ENCODE measurements around the gene SPART. TPM values are rescaled to one million over a fixed set of nuclear protein-coding genes. Genes with fewer than 3 reads are reported as not detected.

SPART gene
- polyA plus RNA-seq, 1 donor (not counting 4 experiments of a cell fraction or from before 2014, with no cell fraction given) = 35.5 TPM

GRCh38 chr13:36286006-36286405 is 60.2 kb downstream of the SPART start:
- dilution Hi-C loops (cut with MboI; ENCODE audit: extremely low pct_ligation_motif_present, low sequenced_read_pairs) = loop anchor here (25.0 kb wide), 1 partner anchor 299 kb away; no protein-coding TSS in a partner anchor
- TF ChIP-seq EZH2 (IDR thresholded peaks at IDR 0.05; ENCODE audit: low read length) (no peak), CTCF (optimal IDR thresholded peaks at IDR 0.05 in 1 of 3, IDR thresholded peaks at IDR 0.05 in 1 of 3, conservative IDR thresholded peaks at IDR 0.05 in 1 of 3; ENCODE audit: extremely low read depth in 1 of 3, insufficient read depth in 2 of 3, low read length in 3 of 3) (no peak)
- FAIRE-seq = no peak

GRCh38 chr13:36282821-36283432 is 63.3 kb downstream of the SPART start:
- TF ChIP-seq CTCF (optimal IDR thresholded peaks at IDR 0.05 in 1 of 3, IDR thresholded peaks at IDR 0.05 in 1 of 3, conservative IDR thresholded peaks at IDR 0.05 in 1 of 3; ENCODE audit: extremely low read depth in 1 of 3, insufficient read depth in 2 of 3, low read length in 3 of 3) (peak in 2 of 3 experiments; percentile 61), EZH2 (IDR thresholded peaks at IDR 0.05; ENCODE audit: low read length) (no peak)
- DNase-seq (ENCODE audit: low read depth, low spot score) = peak; percentile 9

More at GRCh38 chr13:36286006-36286405, 60.2 kb downstream of the SPART start:
- H3K79me2 ChIP-seq (ENCODE audit: control insufficient read depth, insufficient read depth, low read length) = no peaks in the 10 kb centered on the region
- H3K4me1 ChIP-seq (ENCODE audit: control insufficient read depth, extremely low read depth, insufficient read depth, low read length) = no peaks in the 10 kb centered on the region
- no peak overlapping the region for H3K9ac ChIP-seq (ENCODE audit: control insufficient read depth, extremely low read depth, insufficient read depth, low read length)
- H3K36me3 ChIP-seq (ENCODE audit: control insufficient read depth in 2 of 2, extremely low read depth in 1 of 2, insufficient read depth in 2 of 2, low read length in 2 of 2) = no peaks in the 10 kb centered on the region
- no peaks in the 10 kb centered on the region for H4K20me1 ChIP-seq (ENCODE audit: control insufficient read depth, extremely low read depth, insufficient read depth, low read length)
- H3K4me3 ChIP-seq (ENCODE audit: control insufficient read depth in 2 of 3, extremely low read depth in 1 of 3, insufficient read depth in 2 of 3, low read depth in 1 of 3, low read length in 3 of 3) = no peak overlapping the region
- no peak overlapping the region for H2AFZ ChIP-seq (ENCODE audit: control insufficient read depth, low read length)
- no peak for DNase-seq (ENCODE audit: low read depth, low spot score)
- no peaks in the 10 kb centered on the region for H3K9me1 ChIP-seq (ENCODE audit: control insufficient read depth, extremely low read depth, insufficient read depth, low read length)
- H3K4me2 ChIP-seq (ENCODE audit: control insufficient read depth, extremely low read depth, insufficient read depth, low read depth, low read length) = no peak overlapping the region
- no peaks in the 10 kb centered on the region for H3K27me3 ChIP-seq (ENCODE audit: control insufficient read depth, extremely low read depth, insufficient read depth, low read length)
- no peaks in the 10 kb centered on the region for H3K9me3 ChIP-seq (ENCODE audit: control insufficient read depth, low read depth, low read length)
- no peak overlapping the region for H3K27ac ChIP-seq (ENCODE audit: control insufficient read depth, insufficient read depth, low read length)

More at GRCh38 chr13:36282821-36283432, 63.3 kb downstream of the SPART start:
- no peak overlapping the region for H3K27ac ChIP-seq (ENCODE audit: control insufficient read depth, insufficient read depth, low read length)
- no peaks in the 10 kb centered on the region for H3K4me1 ChIP-seq (ENCODE audit: control insufficient read depth, extremely low read depth, insufficient read depth, low read length)
- H3K4me3 ChIP-seq (ENCODE audit: control insufficient read depth in 2 of 3, extremely low read depth in 1 of 3, insufficient read depth in 2 of 3, low read depth in 1 of 3, low read length in 3 of 3) = no peak overlapping the region
- no peak overlapping the region for H3K4me2 ChIP-seq (ENCODE audit: control insufficient read depth, extremely low read depth, insufficient read depth, low read depth, low read length)
- no peak overlapping the region for H2AFZ ChIP-seq (ENCODE audit: control insufficient read depth, low read length)
- no peaks in the 10 kb centered on the region for H3K27me3 ChIP-seq (ENCODE audit: control insufficient read depth, extremely low read depth, insufficient read depth, low read length)
- peak; percentile 61 for FAIRE-seq
- H3K9me3 ChIP-seq (ENCODE audit: control insufficient read depth, low read depth, low read length) = no peaks in the 10 kb centered on the region
- H4K20me1 ChIP-seq (ENCODE audit: control insufficient read depth, extremely low read depth, insufficient read depth, low read length) = no peaks in the 10 kb centered on the region
- dilution Hi-C loops (cut with MboI; ENCODE audit: extremely low pct_ligation_motif_present, low sequenced_read_pairs) = loop anchor here (25.0 kb wide), 1 partner anchor 296 kb away; no protein-coding TSS in a partner anchor
- no peak overlapping the region for H3K9ac ChIP-seq (ENCODE audit: control insufficient read depth, extremely low read depth, insufficient read depth, low read length)
- H3K9me1 ChIP-seq (ENCODE audit: control insufficient read depth, extremely low read depth, insufficient read depth, low read length) = no peaks in the 10 kb centered on the region
- H3K79me2 ChIP-seq (ENCODE audit: control insufficient read depth, insufficient read depth, low read length) = no peaks in the 10 kb centered on the region
- no peaks in the 10 kb centered on the region for H3K36me3 ChIP-seq (ENCODE audit: control insufficient read depth in 2 of 2, extremely low read depth in 1 of 2, insufficient read depth in 2 of 2, low read length in 2 of 2)
